Aorta (tissue), 5 donors: ENCODE data around the gene SCMH1. TPM values are rescaled to one million over a fixed set of nuclear protein-coding genes. Genes with fewer than 3 reads are reported as not detected.
A peak's percentile ranks its signal among the peaks of the same experiment; 100 is the strongest.

Experiments used
- ATAC-seq: fragments of 200-7000 bp; cut with Tn5 transposase; one replicate; pipeline ENCODE4 v1.9.1; 2022; ENCODE audit warnings: moderate library complexity; ENCODE audit not compliant: low FRiP score
- DNase-seq, 2 donors: peaks; one replicate each; pipeline ENCODE4 v3.0.0-alpha.2; 2020
- H3K27ac ChIP-seq, 2 donors: one replicate each; pipeline ENCODE4 v1.5.1; 2013; ENCODE audit warnings: low read length in 2 of 2, mild to moderate bottlenecking in 2 of 2, moderate library complexity in 2 of 2, control low read depth in 1 of 2, inconsistent platforms in 1 of 2, low read depth in 1 of 2
- H3K27me3 ChIP-seq, 2 donors: one replicate each; pipeline ENCODE4 v1.6.1; 2013; ENCODE audit warnings: control low read depth in 1 of 2, low read length in 1 of 2, mild to moderate bottlenecking in 1 of 2, moderate library complexity in 1 of 2; ENCODE audit not compliant: insufficient read depth in 2 of 2, control insufficient read depth in 1 of 2
- H3K36me3 ChIP-seq, 2 donors: one replicate each; pipeline ENCODE4 v1.6.1; 2013; ENCODE audit warnings: control low read depth in 1 of 2, low read length in 1 of 2, mild to moderate bottlenecking in 1 of 2; ENCODE audit not compliant: insufficient read depth in 2 of 2, control insufficient read depth in 1 of 2
- H3K4me1 ChIP-seq, 2 donors: one replicate each; pipeline ENCODE4 v1.6.1; 2013; ENCODE audit warnings: low read length in 2 of 2, control low read depth in 1 of 2, mild to moderate bottlenecking in 1 of 2, moderate library complexity in 1 of 2; ENCODE audit not compliant: insufficient read depth in 2 of 2, control insufficient read depth in 1 of 2
- H3K4me3 ChIP-seq, 2 donors: one replicate each; pipeline ENCODE4 v1.5.1; 2013; ENCODE audit warnings: low read length in 2 of 2, control low read depth in 1 of 2, mild to moderate bottlenecking in 1 of 2
- H3K9me3 ChIP-seq: one replicate; pipeline ENCODE4 v1.6.1; 2013; ENCODE audit warnings: mild to moderate bottlenecking, low read length; ENCODE audit not compliant: control insufficient read depth
- WGBS, 2 donors: extraction: QIAGEN DNeasy Blood & Tissue Kit; methylation state at CpG; one replicate each; pipeline ENCODE4 v1.1.7; 2013; 5-methylcytosine and 5-hydroxymethylcytosine counted together
- intact Hi-C, 2 donors: fragments of 100-400 bp; cut with DNase I; formaldehyde crosslinking; loops; one replicate each; pipeline versions ENCODE4 v1.14.2 to v1.15.0; 2022
- long read RNA-seq, 2 donors: library from polyadenylated mRNA; unstranded; transcript quantifications; one replicate each; pipeline ENCODE4 v2.0.0, GENCODE V29; 2020 to 2021
- polyA plus RNA-seq, 2 donors: library from polyadenylated mRNA; stranded (reverse); fragments of 200-250 nt; gene quantifications; one replicate each; pipeline ENCODE4 v1.2.3, GENCODE V29; 2013
- total RNA-seq, 2 donors: library from RNA; stranded (reverse); fragmentation: NEBNext Ultra II Directional; extraction: Animal tissue kit (Norgen Biotek cat#: 25700); gene quantifications; one replicate each; pipeline ENCODE4 v1.2.1, GENCODE V29; 2021
- donor health status: healthy with polysubstance abuse.
- donor health status: Bipolar disorder and iron deficiency.
- donor health status: DM: no; HTN: no; CAD: no.
- donor health status: DM: no; HTN: no; CAD: no.
- donor health status: DM: yes; HTN: yes; CAD: no.

The SCMH1 gene
- 10 to 100 TPM; 50.3 to 60.7 TPM for total RNA-seq
- polyA plus RNA-seq: 10 to 100 TPM; 36.2 to 44.5 TPM
- long read RNA-seq, donor 1, partial matches to known transcripts: 96 of 152 reads
- long read RNA-seq, donor 1, other reads (novel, unspliced or antisense): 54 of 152 reads
- long read RNA-seq, donor 2, partial matches to known transcripts: 22 of 62 reads
- long read RNA-seq, donor 2, other reads (novel, unspliced or antisense): 39 of 62 reads

DNA sequence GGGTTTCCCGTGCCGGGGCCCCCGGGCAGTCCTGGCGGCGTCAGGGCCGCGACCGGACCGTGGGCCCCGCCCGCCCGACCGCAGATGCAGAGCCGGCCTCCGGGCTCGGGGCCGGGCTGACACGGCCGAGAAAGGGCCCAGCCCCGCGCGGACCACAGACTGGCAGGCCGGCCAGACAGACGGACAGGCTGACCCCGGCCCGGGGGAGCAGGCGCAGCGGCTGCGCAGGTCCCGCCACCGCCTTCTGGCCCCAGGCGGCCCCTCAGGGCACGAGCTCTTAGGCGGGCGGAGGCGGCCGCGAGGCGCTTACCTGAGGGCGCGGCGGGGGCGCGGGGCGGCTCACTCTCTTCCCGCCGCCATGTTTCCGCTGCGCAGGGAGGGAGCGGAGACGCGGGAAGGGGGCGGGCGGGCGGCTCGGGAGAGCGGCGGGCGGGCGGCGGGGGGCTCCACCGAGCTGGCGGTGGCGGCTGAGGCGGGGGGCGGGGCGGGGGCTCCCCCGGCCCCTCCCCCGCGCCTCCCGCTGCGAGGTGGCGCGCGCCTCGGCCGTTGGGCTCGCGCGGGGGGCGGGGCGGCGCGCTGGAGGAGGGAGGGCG is at the start of gene SCMH1:
SCMH1 (minus strand) TSS at position 558 of the 593 bp plus-strand sequence. CDS start 56,173 bp downstream, outside the sequence.
- DNase-seq: peak; percentile 61 to 84

GRCh38 chr1:41291195-41291594 is 49.1 kb upstream of the SCMH1 start:
- intact Hi-C loops: no loop called here
- DNase-seq: no peak

More for the DNA sequence above, at the start of gene SCMH1:
- WGBS, 2 donors: 0 to 1% methylated on average over 29 to 85 of the region's 85 CpGs
- no peaks in the 10 kb centered on the region for H3K36me3 ChIP-seq
- peak; percentile 63 for ATAC-seq
- intact Hi-C loops: loop anchor here (2.0 to 10.0 kb wide), 3 partner anchors 131 to 197 kb away; no protein-coding TSS in a partner anchor
- H3K9me3 ChIP-seq: no peaks in the 10 kb centered on the region
- peaks cover 0 to 7% of the 10 kb centered on the region in 2 donors for H3K4me1 ChIP-seq
- H3K27me3 ChIP-seq: no peaks in the 10 kb centered on the region
- peak within 1 kb of the TSS; percentile 98 to 99 for H3K4me3 ChIP-seq
- H3K27ac ChIP-seq: peak within 1 kb of the TSS; percentile 99

GRCh38 chr1:41289196-41289595 is 47.1 kb upstream of the SCMH1 start:
- ATAC-seq: no peak
- intact Hi-C loops: no loop called here
- H3K4me1 ChIP-seq: no peaks in the 10 kb centered on the region
- no peaks in the 10 kb centered on the region for H3K9me3 ChIP-seq
- H3K27ac ChIP-seq: no peak overlapping the region
- DNase-seq: no peak
- H3K4me3 ChIP-seq: no peak overlapping the region
- 90 to 93% methylated on average over 5 of the region's 5 CpGs for WGBS, 2 donors
- H3K27me3 ChIP-seq: no peaks in the 10 kb centered on the region
- H3K36me3 ChIP-seq: no peaks in the 10 kb centered on the region

More at GRCh38 chr1:41291195-41291594, 49.1 kb upstream of the SCMH1 start:
- no peaks in the 10 kb centered on the region for H3K9me3 ChIP-seq
- no peaks in the 10 kb centered on the region for H3K27me3 ChIP-seq
- no peaks in the 10 kb centered on the region for H3K36me3 ChIP-seq
- WGBS, 2 donors: 84 to 85% methylated on average over 5 of the region's 5 CpGs
- H3K27ac ChIP-seq: no peak overlapping the region
- no peak overlapping the region for H3K4me3 ChIP-seq
- H3K4me1 ChIP-seq: no peaks in the 10 kb centered on the region
- no peak for ATAC-seq

DNA sequence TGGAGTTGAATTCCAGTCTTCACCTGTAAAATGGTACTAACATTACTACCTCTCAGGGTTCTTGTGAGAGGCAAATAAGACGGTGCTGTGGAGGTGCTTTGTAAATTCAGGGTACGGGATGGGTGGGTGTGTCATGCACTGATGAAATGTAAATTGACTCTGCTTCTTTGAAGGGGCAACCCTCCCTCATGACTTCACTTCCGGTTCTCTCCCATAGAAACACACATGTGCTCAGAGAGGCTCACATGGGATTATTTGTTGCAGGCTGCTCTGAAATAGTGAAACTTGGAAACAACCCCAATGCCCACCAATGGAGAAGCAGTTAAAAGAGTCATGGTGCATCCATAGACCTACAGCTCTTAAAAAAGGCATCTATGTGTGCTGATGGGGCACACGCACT is 44.9 kb upstream of the SCMH1 start:
- ATAC-seq (no peak), DNase-seq (no peak)
- H3K4me3 ChIP-seq: no peak overlapping the region
- H3K27ac ChIP-seq: no peak overlapping the region
- H3K36me3 ChIP-seq: no peaks in the 10 kb centered on the region
- H3K4me1 ChIP-seq: no peaks in the 10 kb centered on the region
- 86 to 92% methylated on average over 4 of the region's 4 CpGs for WGBS, 2 donors
- no peaks in the 10 kb centered on the region for H3K9me3 ChIP-seq
- intact Hi-C loops: no loop called here
- no peaks in the 10 kb centered on the region for H3K27me3 ChIP-seq

GRCh38 chr1:41286486-41286885 is 44.4 kb upstream of the SCMH1 start:
- Histone ChIP-seq H3K27me3 (no peaks in the 10 kb centered on the region), H3K4me1 (no peaks in the 10 kb centered on the region), H3K36me3 (no peaks in the 10 kb centered on the region), H3K27ac (no peak overlapping the region), H3K4me3 (no peak overlapping the region), H3K9me3 (no peaks in the 10 kb centered on the region)
- intact Hi-C loops: no loop called here
- DNase-seq: no peak
- WGBS, 2 donors: 72 to 78% methylated on average over 3 of the region's 3 CpGs
- no peak for ATAC-seq

GRCh38 chr1:41285818-41286217 is 43.7 kb upstream of the SCMH1 start:
- H3K27ac ChIP-seq: no peak overlapping the region
- no peak for ATAC-seq
- intact Hi-C loops: no loop called here
- no peaks in the 10 kb centered on the region for H3K9me3 ChIP-seq
- H3K4me1 ChIP-seq: no peaks in the 10 kb centered on the region
- no peak for DNase-seq
- H3K36me3 ChIP-seq: no peaks in the 10 kb centered on the region
- H3K4me3 ChIP-seq: no peak overlapping the region
- WGBS, 2 donors: 87 to 88% methylated on average over 4 of the region's 4 CpGs
- H3K27me3 ChIP-seq: no peaks in the 10 kb centered on the region

GRCh38 chr1:41284121-41284520 is 42.0 kb upstream of the SCMH1 start:
- Histone ChIP-seq H3K4me3 (no peak overlapping the region), H3K9me3 (no peaks in the 10 kb centered on the region), H3K27ac (no peak overlapping the region), H3K27me3 (no peaks in the 10 kb centered on the region), H3K4me1 (no peaks in the 10 kb centered on the region), H3K36me3 (no peaks in the 10 kb centered on the region)
- no peak for DNase-seq
- intact Hi-C loops: loop anchor here in 1 of 2 donors (5.0 kb wide), 1 partner anchor 133 kb away; no protein-coding TSS in a partner anchor
- ATAC-seq: no peak
- 93 to 94% methylated on average over 2 of the region's 2 CpGs for WGBS, 2 donors

GRCh38 chr1:41282679-41283317 is 40.7 kb upstream of the SCMH1 start:
- 32 to 39% methylated on average over 9 of the region's 9 CpGs for WGBS, 2 donors
- intact Hi-C loops: loop anchor here (2.0 to 5.0 kb wide), 2 partner anchors 134 to 135 kb away; no protein-coding TSS in a partner anchor
- no peaks in the 10 kb centered on the region for H3K9me3 ChIP-seq
- H3K27ac ChIP-seq: no peak overlapping the region
- ATAC-seq (peak; percentile 76), DNase-seq (peak in 1 of 2 donors; percentile 80)
- no peaks in the 10 kb centered on the region for H3K4me1 ChIP-seq
- no peaks in the 10 kb centered on the region for H3K36me3 ChIP-seq
- no peak overlapping the region for H3K4me3 ChIP-seq
- no peaks in the 10 kb centered on the region for H3K27me3 ChIP-seq
